Esophagus squamous epithelium (tissue), 4 donors: Measurements from ENCODE around the gene NRIP1.

ENCODE experiments used
- CTCF ChIP-seq, 6 experiments: fragments of 450-650 bp in 4 of 6; fragments of 200-600 bp in 2 of 6; sonication (generic) in 2 of 6; IDR thresholded peaks; one replicate each; pipeline ENCODE4 v1.5.1; 2016 to 2019; ENCODE audit warnings: antibody characterized with exemption in 6 of 6, mild to moderate bottlenecking in 4 of 6, moderate library complexity in 4 of 6
- POLR2A ChIP-seq, 4 donors: fragments of 450-650 bp; IDR thresholded peaks; one replicate each; pipeline ENCODE4 v1.6.1; 2017; ENCODE audit warnings: antibody characterized with exemption in 4 of 4, mild to moderate bottlenecking in 4 of 4, moderate library complexity in 3 of 4

- TF ChIP-seq CTCF (IDR thresholded peaks at IDR 0.05) = no peak
- TF ChIP-seq POLR2A (IDR thresholded peaks at IDR 0.05) = no peak
Measured at GRCh38 chr21:14913638-14914037, 151.2 kb downstream of the NRIP1 start.
